PC-9 (cell line): ENCODE measurements around the gene TENT4A.

ENCODE experiments used
- CTCF ChIP-seq: fragments of 200-600 bp; sonication (generic); conservative IDR thresholded peaks from 2 replicates; pipeline ENCODE4 v1.6.1; 2017; ENCODE audit warnings: mixed run types, antibody characterized with exemption, mild to moderate bottlenecking, moderate library complexity
- EZH2 ChIP-seq: fragments of 200-600 bp; sonication (generic); IDR thresholded peaks from 2 replicates; pipeline ENCODE4 v1.8.0; 2017; ENCODE audit warnings: antibody characterized with exemption, low read depth

GRCh38 chr5:6721442-6721841, 8.2 kb downstream of the TENT4A start:
- no peak for TF ChIP-seq CTCF
- no peak for TF ChIP-seq EZH2
